ENCODE results near the gene NFAM1. TPM values are rescaled to one million over a fixed set of nuclear protein-coding genes. Genes with fewer than 3 reads are reported as not detected.

The NFAM1 gene
- total RNA-seq, 1 donor from 2014 or later: 0.21 TPM

DNA sequence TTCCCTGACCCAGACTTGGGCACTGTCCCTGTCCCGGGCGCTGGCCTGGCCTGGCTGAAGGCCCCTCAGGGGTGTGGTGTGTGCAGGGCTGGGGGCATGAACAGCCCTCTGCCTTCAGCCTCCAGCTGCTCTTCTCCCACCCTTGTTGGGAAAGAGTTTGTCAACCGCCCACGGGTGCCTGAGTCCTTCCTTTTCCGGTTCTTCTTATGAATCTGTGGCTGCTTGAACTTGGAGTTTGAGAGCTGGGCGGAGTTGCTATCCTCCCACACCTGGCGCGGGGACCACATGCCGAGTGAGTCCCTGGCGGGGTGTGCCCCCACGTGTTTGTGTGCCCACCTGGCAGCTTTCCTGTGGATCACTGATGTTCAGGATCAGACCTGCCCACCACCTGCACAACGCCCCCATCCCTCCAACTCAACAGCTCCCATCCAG, 13.4 kb downstream of the NFAM1 start:
- no peaks in the 10 kb centered on the region for H3K36me3 Mint-ChIP-seq (ENCODE audit: low read depth)
- H3K4me3 Mint-ChIP-seq (ENCODE audit: low read depth): no peak overlapping the region
- intact Hi-C loops (cut with micrococcal nuclease): no loop called here
- no peak overlapping the region for H3K27ac Mint-ChIP-seq
- H3K9me3 Mint-ChIP-seq: no peaks in the 10 kb centered on the region
- H3K4me1 Mint-ChIP-seq (ENCODE audit: low read depth): no peaks in the 10 kb centered on the region
- no peak for DNase-seq (ENCODE audit: low spot score)
- H3K27me3 Mint-ChIP-seq (ENCODE audit: low read depth): peaks cover 1% of the 10 kb centered on the region

DNA sequence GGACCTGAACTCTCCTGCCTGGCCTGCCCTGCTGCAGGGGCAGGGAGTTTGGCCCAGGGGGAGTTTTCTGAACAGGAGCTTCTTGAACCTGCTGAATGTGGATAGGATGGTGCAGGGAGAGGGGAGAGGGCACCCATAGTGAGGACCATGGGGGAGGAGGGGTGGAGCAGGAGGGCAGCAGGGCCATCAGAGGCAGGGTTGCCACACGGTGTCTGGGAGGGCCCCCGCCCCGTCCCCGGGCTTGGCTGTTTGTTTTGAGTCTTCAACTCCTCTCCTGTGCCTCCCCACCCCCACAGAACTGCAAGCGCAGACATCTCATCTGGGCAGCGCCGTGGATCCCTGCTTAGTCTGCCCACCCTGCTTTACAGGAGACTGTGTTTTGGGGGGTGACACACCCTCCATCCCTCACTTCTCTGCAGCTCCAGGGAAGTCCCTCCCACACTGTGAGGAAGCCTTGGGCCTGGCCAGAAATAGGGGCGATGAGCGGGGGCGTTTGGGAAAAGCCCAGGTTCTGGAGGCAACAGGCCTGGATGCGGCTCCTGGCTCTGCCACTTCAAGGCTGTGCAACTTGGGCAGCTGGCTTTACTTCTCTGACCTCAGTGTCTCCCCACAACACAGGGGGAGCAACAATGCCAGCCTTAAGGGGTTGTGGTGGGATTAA, 14.4 kb downstream of the NFAM1 start:
- Mint-ChIP-seq H3K4me1 (ENCODE audit: low read depth) (no peaks in the 10 kb centered on the region), H3K9me3 (no peaks in the 10 kb centered on the region), H3K4me3 (ENCODE audit: low read depth) (no peak overlapping the region), H3K27me3 (ENCODE audit: low read depth) (peaks cover 1% of the 10 kb centered on the region), H3K36me3 (ENCODE audit: low read depth) (no peaks in the 10 kb centered on the region), H3K27ac (no peak overlapping the region)
- intact Hi-C loops (cut with micrococcal nuclease): no loop called here
- no peak for DNase-seq (ENCODE audit: low spot score)

DNA sequence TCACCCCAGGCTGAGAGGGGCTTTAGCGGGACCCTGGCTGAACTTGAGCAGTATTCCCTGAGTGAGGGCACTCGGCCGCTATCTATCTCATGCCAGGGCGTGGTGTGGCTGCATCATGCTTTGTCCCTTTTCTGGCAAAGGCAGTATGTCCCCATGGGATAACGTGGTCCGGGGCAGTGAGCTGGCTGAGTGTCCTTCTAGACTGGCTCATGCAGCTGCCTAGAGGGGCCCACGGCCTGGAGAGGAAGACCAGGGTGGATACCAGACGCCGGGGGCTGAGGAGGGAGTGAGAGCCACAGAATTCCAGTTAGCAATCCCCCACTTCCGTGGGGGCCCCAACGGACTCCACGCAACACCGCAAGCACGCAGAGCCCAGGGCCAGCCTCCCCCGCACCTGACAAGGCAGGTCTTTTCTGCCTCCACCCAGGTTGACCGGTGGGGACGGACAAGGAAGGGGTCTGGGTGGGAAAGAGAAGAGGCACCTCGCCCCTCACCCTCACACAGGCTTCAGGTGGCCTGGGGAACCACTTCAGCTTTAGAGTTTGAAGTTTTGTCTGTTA, 15.5 kb downstream of the NFAM1 start:
- DNase-seq (ENCODE audit: low spot score): no peak
- peaks cover 1% of the 10 kb centered on the region for H3K27me3 Mint-ChIP-seq (ENCODE audit: low read depth)
- H3K9me3 Mint-ChIP-seq: no peaks in the 10 kb centered on the region
- intact Hi-C loops (cut with micrococcal nuclease): no loop called here
- no peaks in the 10 kb centered on the region for H3K4me1 Mint-ChIP-seq (ENCODE audit: low read depth)
- no peak overlapping the region for H3K4me3 Mint-ChIP-seq (ENCODE audit: low read depth)
- no peaks in the 10 kb centered on the region for H3K36me3 Mint-ChIP-seq (ENCODE audit: low read depth)
- H3K27ac Mint-ChIP-seq: no peak overlapping the region

DNA sequence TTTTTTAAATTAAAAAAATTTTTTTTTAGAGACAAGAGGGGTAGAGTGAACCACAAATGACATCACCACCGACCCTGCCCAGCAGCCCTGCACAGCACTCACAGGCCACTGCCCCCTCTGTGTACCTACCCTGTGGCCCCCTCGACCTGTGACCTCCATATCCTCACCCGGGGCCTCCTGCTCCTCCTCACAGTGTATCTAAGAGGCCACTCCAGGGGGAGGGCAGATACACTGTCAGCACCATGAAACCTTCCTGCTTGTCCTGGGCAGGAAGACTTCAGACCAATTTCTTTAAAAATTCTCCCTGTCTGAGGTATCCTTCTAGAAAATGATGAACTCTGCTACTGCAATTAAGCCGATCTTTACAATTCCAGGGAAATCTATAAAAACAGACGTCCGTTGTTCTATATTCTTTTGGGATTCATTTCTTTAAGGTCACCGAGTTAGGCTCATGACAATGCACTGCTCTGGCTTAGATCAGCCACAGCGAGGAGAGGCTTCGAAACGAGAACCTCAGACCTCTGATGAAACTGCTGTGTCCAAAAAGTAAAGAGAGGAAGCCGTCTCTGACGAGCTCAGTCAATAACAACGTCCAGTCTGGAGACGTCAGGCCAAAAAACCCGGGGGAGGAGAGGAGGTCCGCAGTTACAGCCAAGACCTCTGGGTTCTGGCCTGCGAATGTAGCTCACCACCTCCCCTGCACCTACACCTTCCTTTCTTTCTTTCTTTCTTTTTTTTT, 17.5 kb downstream of the NFAM1 start:
- Mint-ChIP-seq H3K9me3 (no peaks in the 10 kb centered on the region), H3K36me3 (ENCODE audit: low read depth) (no peaks in the 10 kb centered on the region), H3K4me3 (ENCODE audit: low read depth) (no peak overlapping the region), H3K27ac (no peak overlapping the region), H3K27me3 (ENCODE audit: low read depth) (peaks cover 1% of the 10 kb centered on the region), H3K4me1 (ENCODE audit: low read depth) (no peaks in the 10 kb centered on the region)
- DNase-seq (ENCODE audit: low spot score): no peak
- intact Hi-C loops (cut with micrococcal nuclease): no loop called here

DNA sequence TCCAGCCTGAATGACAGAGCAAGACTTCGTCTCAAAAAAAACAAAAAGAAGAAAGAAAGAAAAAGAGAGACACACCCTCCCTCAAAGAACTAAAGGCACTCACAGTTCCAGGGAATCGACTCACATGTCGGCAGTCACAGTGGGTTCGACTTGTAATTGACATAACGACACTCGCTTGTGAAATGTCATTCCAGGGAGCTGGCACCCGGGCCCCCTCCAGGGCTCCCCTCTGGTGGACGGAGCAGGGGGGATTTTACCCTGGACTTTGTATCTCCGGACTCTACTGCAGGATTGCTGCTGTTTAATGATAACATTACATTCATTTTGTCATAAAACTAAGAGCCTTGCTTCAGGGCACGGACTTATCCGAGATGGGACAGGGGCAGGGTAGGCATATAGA, 18.2 kb downstream of the NFAM1 start:
- DNase-seq (ENCODE audit: low spot score): no peak
- H3K27ac Mint-ChIP-seq: no peak overlapping the region
- H3K4me3 Mint-ChIP-seq (ENCODE audit: low read depth): no peak overlapping the region
- intact Hi-C loops (cut with micrococcal nuclease): no loop called here
- H3K36me3 Mint-ChIP-seq (ENCODE audit: low read depth): no peaks in the 10 kb centered on the region
- no peaks in the 10 kb centered on the region for H3K4me1 Mint-ChIP-seq (ENCODE audit: low read depth)
- H3K27me3 Mint-ChIP-seq (ENCODE audit: low read depth): no peaks in the 10 kb centered on the region
- H3K9me3 Mint-ChIP-seq: no peaks in the 10 kb centered on the region

DNA sequence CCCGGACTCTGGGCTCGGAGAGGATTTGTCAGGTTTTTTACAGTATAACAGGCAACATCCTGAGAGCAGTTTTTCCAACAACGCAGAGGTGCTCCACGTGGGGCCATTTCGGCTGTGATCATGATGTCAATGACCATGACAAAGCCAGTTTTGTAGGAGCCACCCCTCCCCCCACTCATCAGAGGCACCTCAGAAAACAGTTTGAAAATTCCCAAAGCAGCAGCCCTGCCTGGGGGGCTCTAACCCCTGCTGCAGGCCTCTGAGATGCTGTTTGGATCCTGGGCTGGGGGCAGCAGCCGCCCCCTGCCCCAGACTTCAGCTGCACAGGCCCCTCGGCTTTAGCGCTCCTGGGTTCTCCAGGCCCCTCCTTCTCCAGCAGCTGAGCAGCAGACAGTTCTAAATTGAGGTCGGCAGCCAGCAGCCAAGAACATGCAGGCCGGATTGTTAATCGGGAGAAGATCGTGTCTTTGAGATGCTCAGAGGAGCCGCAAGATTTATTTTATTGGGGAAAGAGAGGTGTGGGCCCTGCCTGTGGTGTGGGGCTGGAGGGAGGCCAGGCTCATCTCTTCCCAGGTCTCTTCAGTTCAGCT, 19.4 kb downstream of the NFAM1 start:
- no peaks in the 10 kb centered on the region for H3K36me3 Mint-ChIP-seq (ENCODE audit: low read depth)
- H3K27ac Mint-ChIP-seq: no peak overlapping the region
- no peaks in the 10 kb centered on the region for H3K4me1 Mint-ChIP-seq (ENCODE audit: low read depth)
- no peaks in the 10 kb centered on the region for H3K9me3 Mint-ChIP-seq
- intact Hi-C loops (cut with micrococcal nuclease): no loop called here
- H3K27me3 Mint-ChIP-seq (ENCODE audit: low read depth): no peaks in the 10 kb centered on the region
- H3K4me3 Mint-ChIP-seq (ENCODE audit: low read depth): no peak overlapping the region
- no peak for DNase-seq (ENCODE audit: low spot score)

DNA sequence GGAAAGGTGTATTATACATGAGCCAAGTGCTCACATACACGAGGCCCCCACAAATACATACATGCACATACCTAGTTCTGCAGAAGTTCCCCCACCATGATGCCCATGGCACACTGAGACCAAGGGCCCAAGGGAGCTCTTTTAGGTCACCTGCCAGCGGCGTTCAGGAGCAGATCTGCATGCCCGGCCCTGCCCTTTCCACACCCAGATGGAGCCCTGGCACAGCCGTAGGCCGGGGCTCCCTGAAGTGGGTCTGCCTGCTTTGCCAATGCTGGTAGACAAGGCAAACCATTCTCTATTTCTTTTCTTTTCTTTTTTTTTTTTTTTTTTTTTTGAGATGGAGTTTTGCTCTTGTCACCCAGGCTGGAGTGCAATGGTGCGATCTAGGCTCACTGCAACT, 21.5 kb downstream of the NFAM1 start:
- no peak overlapping the region for H3K4me3 Mint-ChIP-seq (ENCODE audit: low read depth)
- no peak overlapping the region for H3K27ac Mint-ChIP-seq
- H3K4me1 Mint-ChIP-seq (ENCODE audit: low read depth): no peaks in the 10 kb centered on the region
- H3K9me3 Mint-ChIP-seq: no peaks in the 10 kb centered on the region
- intact Hi-C loops (cut with micrococcal nuclease): no loop called here
- no peaks in the 10 kb centered on the region for H3K36me3 Mint-ChIP-seq (ENCODE audit: low read depth)
- H3K27me3 Mint-ChIP-seq (ENCODE audit: low read depth): peaks cover 3% of the 10 kb centered on the region
- DNase-seq (ENCODE audit: low spot score): no peak

DNA sequence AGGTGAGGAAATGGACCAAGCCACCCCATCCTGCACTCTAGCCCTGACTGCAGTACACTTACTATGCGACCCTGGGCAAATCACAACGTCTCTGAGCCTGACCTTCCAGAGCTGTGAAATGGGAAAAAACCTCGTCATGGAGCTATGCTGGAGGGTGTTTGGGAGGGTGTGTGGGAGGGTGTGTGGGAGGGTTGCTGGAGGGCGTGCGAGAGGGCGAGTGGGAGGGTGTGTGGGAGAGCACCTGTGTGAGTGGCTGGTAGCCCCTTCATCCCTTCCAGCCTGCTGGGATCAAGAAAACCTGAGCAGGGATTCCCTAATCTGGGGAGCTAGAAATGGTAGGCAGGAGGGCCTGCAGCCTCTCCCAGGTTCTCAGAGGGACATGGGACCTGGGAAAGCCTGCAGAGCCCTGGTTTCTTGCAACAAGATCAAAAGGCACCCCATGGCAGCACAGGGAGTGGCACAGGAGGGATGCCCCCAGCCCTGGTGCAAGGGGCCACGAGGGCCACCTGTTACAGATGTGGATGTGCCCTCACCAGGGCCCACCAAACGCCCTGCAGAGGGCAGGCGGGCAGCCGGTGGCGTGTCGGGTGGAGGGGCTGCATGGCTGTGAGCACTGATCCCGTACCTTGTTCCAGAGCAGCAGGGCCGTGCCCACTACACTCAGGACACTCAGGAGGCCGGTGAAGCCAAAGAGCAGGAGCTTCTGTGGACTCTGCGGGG, 23.2 kb downstream of the NFAM1 start:
- Mint-ChIP-seq H3K27me3 (ENCODE audit: low read depth) (peaks cover 4% of the 10 kb centered on the region), H3K9me3 (no peaks in the 10 kb centered on the region), H3K4me1 (ENCODE audit: low read depth) (no peaks in the 10 kb centered on the region), H3K36me3 (ENCODE audit: low read depth) (no peaks in the 10 kb centered on the region), H3K27ac (no peak overlapping the region), H3K4me3 (ENCODE audit: low read depth) (no peak overlapping the region)
- no peak for DNase-seq (ENCODE audit: low spot score)
- intact Hi-C loops (cut with micrococcal nuclease): no loop called here

DNA sequence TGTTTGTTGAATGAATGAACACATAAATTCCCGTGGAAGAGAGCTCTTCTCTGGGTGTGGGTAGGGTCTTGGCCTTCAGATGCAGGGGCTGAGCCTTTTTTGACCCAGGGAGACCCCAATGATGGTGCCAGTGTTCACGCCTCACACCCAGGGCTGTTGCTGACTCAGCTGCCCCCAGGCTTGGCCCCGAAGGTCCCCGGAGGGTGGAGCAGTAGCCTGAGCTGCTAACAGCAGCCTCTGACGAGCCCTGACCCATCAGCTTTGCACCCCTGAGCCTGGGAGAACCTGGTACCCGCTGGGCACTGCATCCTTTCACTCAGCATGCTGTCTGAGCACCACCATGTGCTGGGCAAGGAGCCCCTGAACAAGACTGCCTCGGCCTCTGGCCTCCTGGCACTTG, 23.9 kb downstream of the NFAM1 start:
- Mint-ChIP-seq H3K4me1 (ENCODE audit: low read depth) (no peaks in the 10 kb centered on the region), H3K9me3 (no peaks in the 10 kb centered on the region), H3K36me3 (ENCODE audit: low read depth) (no peaks in the 10 kb centered on the region), H3K4me3 (ENCODE audit: low read depth) (no peak overlapping the region), H3K27me3 (ENCODE audit: low read depth) (peaks cover 4% of the 10 kb centered on the region), H3K27ac (no peak overlapping the region)
- DNase-seq (ENCODE audit: low spot score): no peak
- intact Hi-C loops (cut with micrococcal nuclease): no loop called here

DNA sequence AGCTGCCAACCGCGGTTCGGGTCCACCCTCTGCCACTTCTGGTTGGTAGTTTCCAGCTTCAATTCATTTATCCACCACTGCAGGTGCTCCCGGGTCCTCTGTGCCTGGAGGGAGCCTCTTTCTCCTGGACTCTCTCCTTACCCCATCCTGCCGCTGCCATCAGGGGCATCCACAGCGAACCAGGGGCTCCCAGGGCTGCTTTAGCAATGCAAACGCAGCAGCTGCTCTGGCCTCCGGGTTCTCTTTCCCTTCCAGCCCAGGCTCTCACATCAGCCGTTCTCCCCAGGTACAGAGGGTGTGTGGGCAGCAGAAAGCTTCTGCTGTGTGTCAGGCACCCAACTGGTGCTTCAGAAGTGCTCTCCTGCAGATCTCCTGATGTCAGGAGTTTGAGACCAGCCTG, 27.9 kb downstream of the NFAM1 start:
- Mint-ChIP-seq H3K27ac (no peak overlapping the region), H3K36me3 (ENCODE audit: low read depth) (no peaks in the 10 kb centered on the region), H3K4me1 (ENCODE audit: low read depth) (no peaks in the 10 kb centered on the region), H3K9me3 (no peaks in the 10 kb centered on the region), H3K27me3 (ENCODE audit: low read depth) (peaks cover 4% of the 10 kb centered on the region), H3K4me3 (ENCODE audit: low read depth) (no peak overlapping the region)
- DNase-seq (ENCODE audit: low spot score): no peak
- intact Hi-C loops (cut with micrococcal nuclease): no loop called here

DNA sequence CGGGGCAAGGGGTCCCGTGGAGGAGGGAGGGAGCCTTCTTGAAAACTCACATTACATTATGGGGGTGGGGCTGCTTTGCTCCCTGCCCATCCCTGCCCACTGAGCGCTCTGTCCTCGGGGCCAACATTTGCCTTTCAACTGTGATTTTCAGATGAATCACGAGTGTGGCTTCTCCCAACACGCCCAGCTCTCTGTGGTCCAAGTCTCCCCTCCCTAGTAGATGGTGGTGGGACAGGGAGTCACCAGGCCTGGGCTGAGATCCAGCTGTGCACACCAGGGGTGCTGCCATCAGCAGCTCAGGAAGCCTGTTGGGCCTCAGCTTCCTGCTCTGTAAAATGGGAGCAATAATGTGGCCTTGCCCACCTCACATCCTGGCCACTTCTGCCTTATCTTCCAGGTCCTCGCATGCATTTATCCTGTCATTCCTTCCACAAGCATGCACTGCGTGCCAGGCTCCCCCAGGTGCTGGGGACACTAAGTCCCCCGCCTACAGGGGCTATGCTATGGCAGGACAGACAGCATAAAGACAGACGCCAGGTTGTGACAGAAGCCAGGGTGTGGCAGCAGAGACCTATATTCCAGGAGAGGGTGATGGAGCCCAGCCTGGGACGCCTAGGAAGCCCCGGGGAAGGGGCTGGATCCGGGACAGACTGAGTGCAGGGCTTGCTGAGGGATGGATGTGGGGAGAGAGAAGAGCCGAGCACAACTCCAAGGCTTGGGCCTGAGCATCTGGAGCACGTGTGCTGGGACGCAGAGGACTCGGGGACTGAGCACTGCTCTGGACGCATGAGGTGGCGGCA, 30.5 kb downstream of the NFAM1 start:
- Mint-ChIP-seq H3K27ac (no peak overlapping the region), H3K27me3 (ENCODE audit: low read depth) (peaks cover 4% of the 10 kb centered on the region), H3K36me3 (ENCODE audit: low read depth) (no peaks in the 10 kb centered on the region), H3K4me1 (ENCODE audit: low read depth) (no peaks in the 10 kb centered on the region), H3K4me3 (ENCODE audit: low read depth) (no peak overlapping the region), H3K9me3 (no peaks in the 10 kb centered on the region)
- intact Hi-C loops (cut with micrococcal nuclease): no loop called here
- no peak for DNase-seq (ENCODE audit: low spot score)

DNA sequence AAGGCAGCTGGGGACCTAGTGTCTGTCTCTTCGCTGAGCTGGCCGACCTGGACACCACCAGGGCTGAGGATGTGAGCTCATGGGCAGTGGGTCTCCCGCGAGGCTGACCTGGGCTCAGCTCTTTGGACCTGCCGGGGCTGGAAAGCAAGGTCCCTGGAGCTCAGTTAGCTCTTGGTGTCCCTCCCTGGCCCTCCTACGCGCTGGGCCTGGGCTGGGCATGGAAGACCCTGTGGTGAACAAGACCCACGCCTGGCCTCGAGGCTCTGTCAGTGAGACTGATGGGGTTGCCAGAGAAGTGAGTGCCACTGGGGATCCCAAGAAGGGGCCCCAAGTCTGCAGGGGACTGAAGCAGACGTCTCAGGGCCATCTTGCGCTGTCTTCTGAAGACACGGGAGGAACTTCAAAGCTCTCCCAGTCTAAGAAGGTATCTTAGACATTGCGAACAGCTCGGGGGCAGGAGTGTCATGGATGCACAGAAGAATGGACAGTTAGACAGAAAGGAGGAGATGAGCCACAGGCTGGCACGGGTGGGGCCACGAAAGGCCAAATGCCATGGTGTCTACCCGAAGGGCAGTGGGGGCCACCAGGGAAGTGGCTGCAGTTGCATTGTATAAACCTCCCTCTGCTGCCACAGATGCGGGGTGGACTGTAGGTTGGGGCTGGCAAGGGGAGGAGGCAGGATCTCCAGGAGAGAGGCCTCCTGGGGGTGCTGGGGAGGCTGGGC, 31.2 kb downstream of the NFAM1 start:
- no peak overlapping the region for H3K27ac Mint-ChIP-seq
- H3K4me1 Mint-ChIP-seq (ENCODE audit: low read depth): no peaks in the 10 kb centered on the region
- H3K9me3 Mint-ChIP-seq: no peaks in the 10 kb centered on the region
- H3K4me3 Mint-ChIP-seq (ENCODE audit: low read depth): no peak overlapping the region
- H3K27me3 Mint-ChIP-seq (ENCODE audit: low read depth): peaks cover 3% of the 10 kb centered on the region
- intact Hi-C loops (cut with micrococcal nuclease): no loop called here
- no peaks in the 10 kb centered on the region for H3K36me3 Mint-ChIP-seq (ENCODE audit: low read depth)
- DNase-seq (ENCODE audit: low spot score): no peak

All from activated T-helper 2 cell treated with anti-CD3 and anti-CD28 coated beads, Interferon-gamma antibody, Interleukin-2, Interleukin-4, amounts not matched to agents 10 μg/mL and 5 μg/mL and 100 μg/mL, durations not matched to agents 14 hours and 24 hours and 36 hours (primary cell).